GM19438 (cell line): ENCODE data around the gene SLC35E1.
"Not testable (repeated sequence)": the region's sequence is repeated elsewhere in the genome, so short reads cannot be mapped to it uniquely, and the experiment has no call there.

ENCODE experiments used
- ATAC-seq: cut with Tn5 transposase; IDR thresholded peaks from one replicate; pipeline ENCODE4 v1.9.1; 2021; ENCODE audit warnings: low read depth; ENCODE audit not compliant: unreplicated experiment

SLC35E1 gene

DNA sequence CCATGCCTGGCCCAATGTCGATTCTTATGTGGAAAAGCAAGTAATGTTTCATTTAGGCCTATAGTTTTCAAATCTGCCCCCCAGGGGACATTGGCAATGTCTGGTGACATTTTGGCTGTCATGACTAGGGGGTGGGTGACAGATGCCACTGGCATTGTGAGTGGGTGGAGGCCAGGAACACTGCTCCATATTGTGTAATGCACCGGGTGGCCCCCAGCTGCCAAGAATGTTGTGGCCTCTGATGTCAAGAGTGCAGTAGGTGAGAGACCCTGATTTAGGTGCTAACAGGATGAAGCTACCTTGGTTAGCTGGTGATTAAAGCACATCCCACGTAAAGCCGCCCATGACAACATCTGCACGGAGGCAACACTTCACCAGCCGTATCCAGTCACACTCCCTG is 65.3 kb downstream of the SLC35E1 start:
- no peak for ATAC-seq

GRCh38 chr19:16506161-16506560 is 66.1 kb downstream of the SLC35E1 start:
- not testable (repeated sequence) for ATAC-seq

GRCh38 chr19:16504271-16504670 is 67.9 kb downstream of the SLC35E1 start:
- ATAC-seq, result no peak
